HUES64 (cell line): Measurements from ENCODE around the gene DCDC2.
"Not testable (repeated sequence)": the region's sequence is repeated elsewhere in the genome, so short reads cannot be mapped to it uniquely, and the experiment has no call there.

Source experiments
- H3K27ac ChIP-seq: 2 replicates; pipeline ENCODE4 v1.7.0; 2013; ENCODE audit warnings: low read depth, low read length, inconsistent platforms
- H3K27me3 ChIP-seq: 2 replicates; pipeline ENCODE4 v1.6.1; 2013; ENCODE audit warnings: mild to moderate bottlenecking, low read length; ENCODE audit not compliant: insufficient read depth
- H3K36me3 ChIP-seq: 2 replicates; pipeline ENCODE4 v1.6.1; 2013; ENCODE audit warnings: mild to moderate bottlenecking, low read length; ENCODE audit not compliant: insufficient read depth
- H3K4me1 ChIP-seq: 2 replicates; pipeline ENCODE4 v1.6.1; 2013; ENCODE audit warnings: mild to moderate bottlenecking, low read length, moderate library complexity; ENCODE audit not compliant: insufficient read depth
- H3K4me3 ChIP-seq: 2 replicates; pipeline ENCODE4 v1.5.1; 2013; ENCODE audit warnings: mild to moderate bottlenecking, low read length, moderate library complexity
- H3K9ac ChIP-seq: 2 replicates; pipeline ENCODE4 v1.6.1; 2013; ENCODE audit warnings: mild to moderate bottlenecking, low read depth, low read length
- H3K9me3 ChIP-seq: 2 replicates; pipeline ENCODE4 v1.6.1; 2013; ENCODE audit warnings: low read depth, low read length; ENCODE audit not compliant: insufficient read depth
- WGBS: fragments of 150-250, 120-280 bp; methylation state at CpG from one replicate; pipeline ENCODE4 v1.1.7; 2013; ENCODE audit warnings: missing lambda C conversion rate; 5-methylcytosine and 5-hydroxymethylcytosine counted together

Gene DCDC2

DNA sequence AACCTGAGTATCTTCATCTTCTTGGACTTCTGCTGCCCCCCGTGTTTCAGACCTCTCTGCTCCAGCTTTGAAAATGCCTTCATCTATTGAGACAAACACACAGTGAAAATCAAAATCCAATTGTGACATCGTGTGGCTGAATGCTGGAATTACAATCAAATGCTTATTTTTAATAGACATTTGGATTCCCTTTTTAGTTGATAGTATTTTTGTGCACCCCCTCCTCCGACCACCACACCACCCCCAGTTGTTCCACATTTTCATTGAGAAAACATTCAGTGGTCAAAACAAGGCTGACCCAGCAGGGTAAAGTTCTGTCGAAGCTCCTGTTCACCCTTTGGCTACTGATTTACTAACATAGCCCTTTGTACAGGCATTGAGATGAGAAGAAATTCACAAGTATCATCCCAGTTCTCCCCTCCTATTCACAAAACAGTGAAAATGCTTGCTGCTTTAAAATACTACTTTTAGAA is 152.8 kb downstream of the DCDC2 start:
- Histone ChIP-seq H3K27ac (no peak overlapping the region), H3K4me1 (no peaks in the 10 kb centered on the region), H3K9me3 (no peaks in the 10 kb centered on the region), H3K27me3 (no peaks in the 10 kb centered on the region), H3K36me3 (no peaks in the 10 kb centered on the region), H3K9ac (no peak overlapping the region), H3K4me3 (no peak overlapping the region)
- 35% methylated on average over 3 of the region's 4 CpGs for WGBS

DNA sequence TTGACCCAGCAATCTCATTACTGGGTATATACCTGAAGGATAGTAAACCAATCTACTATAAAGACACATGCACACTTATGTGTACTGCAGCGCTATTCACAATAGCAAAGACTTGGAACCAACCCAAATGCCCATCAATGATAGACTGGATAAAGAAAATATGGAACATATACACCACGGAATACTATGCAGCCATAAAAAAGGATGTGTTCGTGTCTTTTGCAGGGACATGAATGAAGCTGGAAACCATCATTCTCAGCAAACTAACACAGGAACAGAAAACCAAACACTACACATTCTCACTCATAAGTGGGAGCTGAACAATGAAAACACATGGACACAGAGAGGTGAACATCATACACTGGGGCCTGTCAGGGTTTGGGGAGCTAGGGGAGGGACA is 153.7 kb downstream of the DCDC2 start:
- not testable (repeated sequence) for H3K4me1 ChIP-seq, H3K4me3 ChIP-seq, H3K27me3 ChIP-seq, H3K9me3 ChIP-seq, H3K36me3 ChIP-seq, H3K27ac ChIP-seq, H3K9ac ChIP-seq
- 94% methylated on average over 3 of the region's 3 CpGs for WGBS

DNA sequence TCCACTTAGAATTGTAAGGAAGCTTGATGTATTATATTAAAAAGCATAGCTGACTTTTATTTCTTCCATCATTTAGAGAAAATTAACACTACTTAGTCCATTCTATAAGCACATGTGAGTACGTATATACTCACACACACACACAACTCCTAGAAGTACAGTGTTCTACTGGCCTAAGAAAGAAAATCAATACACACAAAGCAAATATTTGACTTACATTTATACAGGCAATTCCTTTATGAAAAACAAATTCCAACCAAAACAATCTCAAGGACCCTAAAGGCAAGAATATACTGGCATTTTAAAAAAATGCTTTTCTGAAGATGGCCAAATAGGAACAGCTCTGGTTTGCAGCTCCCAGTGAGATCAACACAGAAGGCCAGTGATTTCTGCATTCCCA is 160.0 kb downstream of the DCDC2 start:
- WGBS: 85% methylated on average over 1 of the region's 1 CpG
- no peak overlapping the region for H3K4me3 ChIP-seq

DNA sequence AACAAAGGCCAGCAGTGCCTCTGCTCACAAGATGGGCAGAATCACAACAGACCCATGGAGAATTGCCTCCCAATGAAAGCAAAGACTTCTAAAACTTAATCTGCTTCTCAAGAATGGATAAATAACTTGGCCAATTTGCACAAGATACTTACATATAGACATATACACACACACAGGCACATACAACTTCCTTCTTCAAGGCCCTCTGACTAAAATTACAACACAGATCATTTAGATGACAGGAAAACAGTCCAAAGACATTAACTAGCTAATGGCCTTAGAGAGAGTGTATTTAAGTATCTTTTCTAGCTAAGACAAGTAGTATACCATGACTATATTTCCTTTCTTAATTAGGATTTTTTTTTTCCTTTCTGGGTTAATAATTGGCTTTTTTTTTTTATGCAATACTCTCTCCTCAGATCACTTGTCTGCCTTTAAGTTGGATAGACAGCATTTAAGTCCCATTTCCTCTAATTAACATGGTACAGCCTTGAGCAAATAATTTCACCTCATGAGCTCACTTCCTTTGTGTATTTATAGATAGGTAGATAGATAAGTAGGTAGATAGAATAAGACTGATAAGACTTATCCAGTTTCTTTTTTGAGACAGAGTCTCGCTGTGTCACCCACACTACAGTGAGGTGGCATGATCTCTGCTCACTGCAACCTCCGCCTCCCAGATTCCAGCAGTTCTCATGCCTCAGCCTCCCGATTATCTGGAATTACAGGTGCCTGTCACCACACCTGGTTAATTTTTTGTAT is 161.8 kb downstream of the DCDC2 start:
- H3K36me3 ChIP-seq: no peaks in the 10 kb centered on the region
- no peak overlapping the region for H3K4me3 ChIP-seq
- H3K4me1 ChIP-seq: no peaks in the 10 kb centered on the region
- no peaks in the 10 kb centered on the region for H3K27me3 ChIP-seq
- H3K9me3 ChIP-seq: no peaks in the 10 kb centered on the region
- H3K27ac ChIP-seq: no peak overlapping the region
- no peak overlapping the region for H3K9ac ChIP-seq
- 94% methylated on average over 3 of the region's 3 CpGs for WGBS

More for the DNA sequence above, 160.0 kb downstream of the DCDC2 start:
- no peak overlapping the region for H3K9ac ChIP-seq
- no peaks in the 10 kb centered on the region for H3K36me3 ChIP-seq
- H3K4me1 ChIP-seq: no peaks in the 10 kb centered on the region
- no peaks in the 10 kb centered on the region for H3K9me3 ChIP-seq
- no peak overlapping the region for H3K27ac ChIP-seq
- no peaks in the 10 kb centered on the region for H3K27me3 ChIP-seq

DNA sequence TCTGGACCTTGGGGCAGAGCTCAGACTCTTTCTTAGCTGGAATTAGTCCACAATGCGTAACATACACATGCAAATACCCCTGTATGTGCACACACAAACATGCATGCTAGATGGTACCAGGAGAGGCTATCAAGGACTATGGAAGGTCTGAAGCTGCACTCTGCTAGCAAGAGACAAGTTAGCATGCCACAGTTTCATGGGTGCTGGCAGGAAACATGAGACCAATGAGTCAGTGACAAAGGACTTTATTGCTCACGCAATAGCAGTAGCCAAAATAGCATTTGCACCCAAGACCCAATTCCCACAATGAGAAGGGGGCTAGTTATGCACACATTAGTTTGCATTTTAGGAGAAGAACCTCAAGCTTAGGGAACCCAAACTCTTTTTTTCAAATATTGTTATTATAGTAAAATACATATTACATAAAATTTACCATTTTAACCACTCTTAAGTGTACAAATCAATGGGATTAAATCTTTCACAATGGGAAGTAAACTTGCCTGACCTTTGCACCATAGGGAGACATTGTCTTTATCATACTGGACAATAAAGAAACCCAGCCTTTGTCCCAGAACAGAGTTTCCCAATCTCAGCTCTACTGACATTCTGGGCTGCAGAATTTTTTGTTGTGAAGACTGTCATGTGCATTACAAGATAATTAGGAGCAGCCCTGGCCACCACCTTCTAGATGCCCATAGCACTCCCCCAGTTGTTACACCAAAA is 162.7 kb downstream of the DCDC2 start:
- Histone ChIP-seq H3K9ac (no peak overlapping the region), H3K4me1 (no peaks in the 10 kb centered on the region), H3K27me3 (no peaks in the 10 kb centered on the region), H3K36me3 (no peaks in the 10 kb centered on the region), H3K9me3 (no peaks in the 10 kb centered on the region), H3K4me3 (no peak overlapping the region), H3K27ac (no peak overlapping the region)
- WGBS: 96% methylated on average over 2 of the region's 2 CpGs

DNA sequence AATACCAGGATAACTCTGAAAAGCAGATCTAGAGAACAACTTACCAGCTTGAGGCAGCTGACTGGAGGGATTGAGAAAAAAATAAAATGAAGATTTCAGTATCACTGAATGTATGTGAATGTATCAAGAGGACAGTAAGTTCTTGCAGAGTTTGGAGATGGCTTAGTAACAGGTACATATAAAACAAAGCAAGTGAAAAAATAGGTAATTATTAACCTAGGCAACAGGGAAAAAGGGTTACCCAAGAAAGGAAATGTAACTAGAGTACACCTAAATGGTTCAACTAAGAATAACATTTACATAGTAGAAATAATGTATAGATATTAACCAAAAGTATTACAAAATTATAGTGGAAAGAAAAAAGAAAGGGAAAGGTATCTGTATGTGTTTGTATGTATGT is 164.5 kb downstream of the DCDC2 start:
- no peak overlapping the region for H3K9ac ChIP-seq
- no peak overlapping the region for H3K4me3 ChIP-seq
- no peaks in the 10 kb centered on the region for H3K27me3 ChIP-seq
- H3K36me3 ChIP-seq: no peaks in the 10 kb centered on the region
- no peak overlapping the region for H3K27ac ChIP-seq
- H3K9me3 ChIP-seq: no peaks in the 10 kb centered on the region
- H3K4me1 ChIP-seq: no peaks in the 10 kb centered on the region

DNA sequence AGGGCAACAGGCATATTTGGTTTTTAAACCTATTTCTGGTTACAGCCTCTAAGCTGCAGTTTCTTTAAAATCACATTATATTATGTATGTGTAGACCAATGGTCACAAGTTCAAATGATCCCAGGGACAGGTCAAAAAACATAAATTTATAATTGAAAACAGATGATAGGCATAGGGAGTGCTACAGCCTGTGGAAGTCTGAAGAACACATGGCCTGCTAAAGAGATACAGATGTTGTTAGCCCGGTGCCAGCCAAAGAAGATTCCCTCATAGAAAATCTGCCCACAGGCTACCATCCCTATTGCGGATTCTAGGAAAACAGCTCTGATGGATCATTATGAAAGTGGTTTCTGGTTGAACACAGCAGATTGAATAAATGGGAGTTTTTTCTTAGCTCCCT is 166.5 kb downstream of the DCDC2 start:
- H3K9me3 ChIP-seq: no peaks in the 10 kb centered on the region
- 50% methylated on average over 2 of the region's 2 CpGs for WGBS
- no peak overlapping the region for H3K4me3 ChIP-seq
- H3K36me3 ChIP-seq: no peaks in the 10 kb centered on the region
- no peak overlapping the region for H3K9ac ChIP-seq
- H3K4me1 ChIP-seq: no peaks in the 10 kb centered on the region
- H3K27ac ChIP-seq: no peak overlapping the region
- H3K27me3 ChIP-seq: no peaks in the 10 kb centered on the region

DNA sequence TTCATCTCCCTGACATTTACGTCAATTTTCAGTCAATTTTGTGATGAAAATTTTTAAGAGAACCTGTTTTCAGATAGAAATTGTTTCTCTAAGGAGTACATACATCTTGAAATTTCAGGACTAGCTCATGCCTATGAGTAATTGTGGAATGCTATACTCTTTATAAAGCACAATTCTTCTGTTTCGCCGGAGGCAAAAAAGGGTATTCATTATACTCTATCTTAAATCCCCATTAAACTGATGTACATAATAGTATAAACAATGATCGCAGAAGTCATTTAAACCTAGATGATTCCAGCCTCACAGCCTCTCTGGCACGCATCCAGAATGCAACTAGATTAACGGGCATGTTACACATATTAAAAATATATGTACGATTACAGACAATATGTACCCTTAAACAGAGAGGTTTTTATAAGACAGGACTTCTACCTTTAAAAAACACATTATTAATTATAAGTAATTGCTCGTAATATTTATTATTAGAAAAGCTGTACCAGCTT is 169.2 kb downstream of the DCDC2 start:
- H3K27me3 ChIP-seq: no peaks in the 10 kb centered on the region
- H3K4me1 ChIP-seq: no peaks in the 10 kb centered on the region
- H3K4me3 ChIP-seq: no peak overlapping the region
- no peak overlapping the region for H3K9ac ChIP-seq
- 100% methylated on average over 5 of the region's 8 CpGs for WGBS
- no peaks in the 10 kb centered on the region for H3K9me3 ChIP-seq
- H3K27ac ChIP-seq: no peak overlapping the region
- no peaks in the 10 kb centered on the region for H3K36me3 ChIP-seq

DNA sequence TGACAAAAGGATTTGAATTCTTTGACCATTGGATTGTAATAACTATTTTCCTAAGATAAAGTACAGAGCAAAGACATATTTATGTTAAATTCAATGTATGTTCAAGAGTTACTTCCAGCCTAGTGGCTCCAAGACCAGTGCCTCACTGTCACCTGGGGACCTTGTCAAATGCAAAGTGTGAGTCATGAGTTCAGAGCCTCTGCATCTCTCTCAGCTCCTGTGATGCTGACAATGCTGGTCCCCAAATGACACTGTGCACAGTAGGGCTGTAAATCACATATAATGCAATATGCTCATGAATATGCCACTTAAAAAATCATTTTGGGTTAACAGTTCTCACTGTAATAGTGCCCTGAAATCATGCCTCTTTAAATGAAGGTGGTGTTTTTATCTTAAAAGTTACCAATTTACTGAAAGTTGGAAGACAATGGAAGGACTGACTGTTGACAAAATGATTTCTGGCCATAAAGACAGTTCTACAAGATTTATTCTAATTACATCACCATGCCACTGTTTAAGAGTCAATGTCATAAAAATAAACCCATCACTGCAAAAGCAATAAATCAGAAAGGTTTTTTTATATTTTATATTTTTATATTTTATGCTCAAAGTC is 169.8 kb downstream of the DCDC2 start:
- H3K9me3 ChIP-seq: peaks cover under 1% of the 10 kb centered on the region; the same call in 1 of the 2 replicates
- no peak overlapping the region for H3K27ac ChIP-seq
- no peaks in the 10 kb centered on the region for H3K36me3 ChIP-seq
- H3K27me3 ChIP-seq: no peaks in the 10 kb centered on the region
- no peak overlapping the region for H3K9ac ChIP-seq
- H3K4me3 ChIP-seq: no peak overlapping the region
- no peaks in the 10 kb centered on the region for H3K4me1 ChIP-seq

DNA sequence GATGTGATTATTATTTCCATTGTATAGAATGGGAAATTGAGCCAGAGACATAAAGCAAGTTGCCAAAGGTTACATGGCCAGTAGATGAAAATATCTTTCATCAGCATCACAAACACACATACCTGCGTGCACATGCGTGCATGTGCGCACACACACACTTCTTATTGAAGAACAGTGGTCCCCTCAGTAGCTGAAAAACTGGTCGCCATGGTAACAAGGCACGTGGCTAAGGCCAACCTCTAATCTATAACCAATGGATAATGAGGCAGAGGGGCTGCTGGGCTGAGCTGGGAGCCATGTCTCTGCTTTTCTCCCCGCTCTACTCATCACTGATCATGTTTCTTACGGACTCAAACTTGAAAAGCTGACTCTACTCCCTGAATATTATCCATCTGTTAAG is 171.5 kb downstream of the DCDC2 start:
- Histone ChIP-seq H3K27me3 (no peaks in the 10 kb centered on the region), H3K9me3 (peaks cover 13% of the 10 kb centered on the region), H3K27ac (no peak overlapping the region), H3K9ac (no peak overlapping the region), H3K36me3 (no peaks in the 10 kb centered on the region), H3K4me3 (no peak overlapping the region), H3K4me1 (no peaks in the 10 kb centered on the region)
- 84% methylated on average over 7 of the region's 7 CpGs for WGBS

DNA sequence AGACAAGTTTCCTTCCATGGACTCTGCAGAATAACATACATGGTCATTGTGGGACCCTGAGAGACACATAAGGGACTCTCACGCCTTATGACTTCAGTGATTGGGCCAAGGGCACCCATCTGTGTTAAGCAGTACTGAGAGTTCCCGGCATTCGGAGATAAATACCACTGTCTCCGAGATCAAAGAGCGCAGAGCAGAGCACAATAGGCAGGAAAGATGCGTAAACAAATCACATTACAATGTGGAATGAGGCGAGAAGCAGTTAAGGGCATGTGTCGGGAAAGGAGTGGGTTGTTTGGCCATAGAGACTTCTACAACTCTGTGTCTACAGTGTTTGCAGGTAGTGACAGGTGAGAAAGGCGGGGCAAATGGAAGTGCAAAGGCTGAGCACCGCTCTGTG is 174.3 kb downstream of the DCDC2 start:
- no peaks in the 10 kb centered on the region for H3K36me3 ChIP-seq
- H3K9me3 ChIP-seq: peaks cover 13% of the 10 kb centered on the region
- H3K4me3 ChIP-seq: no peak overlapping the region
- H3K27ac ChIP-seq: no peak overlapping the region
- no peak overlapping the region for H3K9ac ChIP-seq
- no peaks in the 10 kb centered on the region for H3K4me1 ChIP-seq
- no peaks in the 10 kb centered on the region for H3K27me3 ChIP-seq
- WGBS: 82% methylated on average over 10 of the region's 10 CpGs
